IMR-90 (cell line): ENCODE results near the gene STUB1. TPM values are rescaled to one million over a fixed set of nuclear protein-coding genes. Genes with fewer than 3 reads are reported as not detected.

ENCODE experiments used
- ATAC-seq: fragments of 200-7000 bp; cut with Tn5 transposase; 2 replicates; pipeline ENCODE4 v1.9.1; 2020; ENCODE audit warnings: low read depth, mild to moderate bottlenecking, moderate library complexity
- BruUV-seq: library from RNA; stranded (reverse); fragments of 400-500 nt; replicated peaks from 2 replicates; lab custom pipeline; 2021; lab: Mats Ljungman, UMichigan
- CTCF ChIA-PET: fragments of 300-600 bp; formaldehyde crosslinking; extraction: SDS; loops from one replicate; lab custom pipeline; 2021; ENCODE audit warnings: antibody characterized with exemption; lab: Yijun Ruan, JAX
- POLR2A ChIA-PET: fragments of 300-600 bp; sonication (Branson Sonifier 250); formaldehyde crosslinking; loops from one replicate; lab custom pipeline; 2022; ENCODE audit warnings: antibody characterized with exemption; ENCODE audit not compliant: unreplicated experiment; lab: Charles Lee
- DNase-seq: peaks from one replicate; pipeline ENCODE4 v3.0.0; 2013
- H2AFZ ChIP-seq: replicated peaks from 2 replicates; pipeline ENCODE3; 2013; ENCODE audit warnings: low read length, mild to moderate bottlenecking; ENCODE audit not compliant: poor library complexity
- H2AK5ac ChIP-seq: 2 replicates; pipeline ENCODE4 v1.6.1; 2013; ENCODE audit warnings: low read depth, low read length, inconsistent platforms
- H2AK9ac ChIP-seq: replicated peaks from 2 replicates; pipeline ENCODE3; 2013; ENCODE audit warnings: mild to moderate bottlenecking, low read depth, low read length, moderate library complexity; ENCODE audit not compliant: poor library complexity
- H2BK120ac ChIP-seq: 2 replicates; pipeline ENCODE4 v1.6.1; 2013; ENCODE audit warnings: low read depth, low read length, inconsistent platforms
- H2BK15ac ChIP-seq: 3 replicates; pipeline ENCODE4 v1.6.1; 2013; ENCODE audit warnings: low read depth, low read length, inconsistent platforms
- H2BK20ac ChIP-seq: 2 replicates; pipeline ENCODE4 v1.6.1; 2013; ENCODE audit warnings: low read depth, mild to moderate bottlenecking, inconsistent platforms, low read length, moderate library complexity
- H2BK5ac ChIP-seq: 2 replicates; pipeline ENCODE4 v1.6.1; 2013; ENCODE audit warnings: mild to moderate bottlenecking, low read depth, low read length, inconsistent platforms; ENCODE audit not compliant: poor library complexity, severe bottlenecking
- H3K14ac ChIP-seq: replicated peaks from 2 replicates; pipeline ENCODE4 v1.6.1; 2013; ENCODE audit warnings: low read depth, low read length, inconsistent platforms
- H3K18ac ChIP-seq: 2 replicates; pipeline ENCODE4 v1.6.1; 2013; ENCODE audit warnings: low read depth, low read length, control low read depth
- H3K23ac ChIP-seq: 2 replicates; pipeline ENCODE4 v1.6.1; 2013; ENCODE audit warnings: low read depth, low read length, inconsistent platforms
- H3K27ac ChIP-seq: 2 replicates; pipeline ENCODE4 v1.5.1; 2013; ENCODE audit warnings: mild to moderate bottlenecking, control low read depth, low read length; ENCODE audit not compliant: insufficient read depth
- H3K27me3 ChIP-seq: 2 replicates; pipeline ENCODE4 v1.6.1; 2013; ENCODE audit warnings: low read length; ENCODE audit not compliant: control insufficient read depth, insufficient read depth
- H3K36me3 ChIP-seq: 2 replicates; pipeline ENCODE4 v1.6.1; 2013; ENCODE audit warnings: low read length, mixed read lengths; ENCODE audit not compliant: control insufficient read depth, insufficient read depth
- H3K4ac ChIP-seq: 2 replicates; pipeline ENCODE4 v1.6.1; 2013; ENCODE audit warnings: low read depth, low read length, inconsistent platforms
- H3K4me1 ChIP-seq: 2 replicates; pipeline ENCODE4 v1.6.1; 2013; ENCODE audit warnings: low read length, mixed read lengths; ENCODE audit not compliant: control insufficient read depth, insufficient read depth
- H3K4me2 ChIP-seq: 2 replicates; pipeline ENCODE4 v1.6.1; 2013; ENCODE audit warnings: low read depth, mild to moderate bottlenecking, control low read depth, low read length, moderate library complexity
- H3K4me3 ChIP-seq: 2 replicates; pipeline ENCODE4 v1.5.1; 2013; ENCODE audit warnings: low read depth, mild to moderate bottlenecking, control low read depth, low read length, moderate library complexity; ENCODE audit not compliant: insufficient read depth
- H3K56ac ChIP-seq: 2 replicates; pipeline ENCODE4 v1.6.1; 2013; ENCODE audit warnings: low read length, inconsistent platforms; ENCODE audit not compliant: insufficient read depth; ENCODE audit errors: extremely low read depth
- H3K79me1 ChIP-seq, 2 experiments: 2 replicates each; pipeline ENCODE4 v1.6.1; 2013; ENCODE audit warnings: low read length in 2 of 2, inconsistent platforms in 1 of 2, low read depth in 1 of 2
- H3K9ac ChIP-seq: 2 replicates; pipeline ENCODE4 v1.6.1; 2013; ENCODE audit warnings: low read depth, low read length, control low read depth
- H3K9me1 ChIP-seq: 2 replicates; pipeline ENCODE4 v1.6.1; 2013; ENCODE audit warnings: low read length, inconsistent platforms; ENCODE audit not compliant: insufficient read depth
- H3K9me3 ChIP-seq: 2 replicates; pipeline ENCODE4 v1.6.1; 2013; ENCODE audit warnings: low read length; ENCODE audit not compliant: control insufficient read depth, insufficient read depth
- H4K20me1 ChIP-seq: 2 replicates; pipeline ENCODE4 v1.6.1; 2013; ENCODE audit warnings: low read length, inconsistent platforms; ENCODE audit not compliant: insufficient read depth
- H4K5ac ChIP-seq: 2 replicates; pipeline ENCODE4 v1.6.1; 2013; ENCODE audit warnings: mild to moderate bottlenecking, low read depth, low read length, control low read depth
- H4K8ac ChIP-seq, 2 experiments: 2 replicates each; pipeline ENCODE4 v1.6.1; 2013; ENCODE audit warnings: low read depth in 2 of 2, low read length in 2 of 2, control low read depth in 1 of 2, inconsistent platforms in 1 of 2
- H4K91ac ChIP-seq: 2 replicates; pipeline ENCODE4 v1.6.1; 2013; ENCODE audit warnings: low read depth, low read length, inconsistent platforms; ENCODE audit not compliant: insufficient read depth
- BHLHE40 ChIP-seq: fragments of 150-350 bp; IDR thresholded peaks from 2 replicates; pipeline ENCODE4 v1.6.1; 2016; ENCODE audit warnings: mild to moderate bottlenecking, low read depth, low read length
- CEBPB ChIP-seq: IDR thresholded peaks from 2 replicates; pipeline ENCODE4 v1.6.1; 2012; ENCODE audit warnings: low read depth, low read length, improper control_type of control experiment
- ELK1 ChIP-seq: fragments of 150-350 bp; IDR thresholded peaks from 2 replicates; pipeline ENCODE4 v1.6.1; 2016; ENCODE audit warnings: low read depth, mild to moderate bottlenecking, low read length, moderate library complexity, borderline replicate concordance
- MAFK ChIP-seq: IDR thresholded peaks from 2 replicates; pipeline ENCODE4 v1.6.1; 2012; ENCODE audit warnings: low read depth, low read length, improper control_type of control experiment
- MAZ ChIP-seq: IDR thresholded peaks from 2 replicates; pipeline ENCODE4 v1.6.1; 2012; ENCODE audit warnings: low read depth, mild to moderate bottlenecking, low read length, improper control_type of control experiment, moderate library complexity, borderline replicate concordance
- RAD21 ChIP-seq: IDR thresholded peaks from 2 replicates; pipeline ENCODE4 v1.6.1; 2012; ENCODE audit warnings: low read length, improper control_type of control experiment
- RCOR1 ChIP-seq: IDR thresholded peaks from 2 replicates; pipeline ENCODE4 v1.6.1; 2012; ENCODE audit warnings: mild to moderate bottlenecking, low read length, improper control_type of control experiment; ENCODE audit not compliant: insufficient replicate concordance
- RFX5 ChIP-seq: IDR thresholded peaks from 2 replicates; pipeline ENCODE4 v1.8.0; 2012; ENCODE audit warnings: low read depth, mild to moderate bottlenecking, low read length, moderate library complexity
- WGBS, 2 experiments: methylation state at CpG; one replicate each; pipeline versions ENCODE4 v1.1.5 to v1.1.7; 2013; ENCODE audit warnings: missing lambda C conversion rate in 2 of 2; ENCODE audit not compliant: insufficient read length in 1 of 2; ENCODE audit errors: extremely low coverage in 2 of 2; 5-methylcytosine and 5-hydroxymethylcytosine counted together
- dilution Hi-C: fragments of 300-500 bp; cut with HindIII; formaldehyde crosslinking; loops from one replicate; pipeline ENCODE4 v1.14.3; 2018; ENCODE audit warnings: low sequenced_read_pairs; ENCODE audit not compliant: unreplicated experiment
- in situ Hi-C: fragments of 300-500 bp; cut with MboI; formaldehyde crosslinking; loops from 3 replicates; pipeline ENCODE4 v1.14.3; 2019; ENCODE audit warnings: low sequenced_read_pairs, inconsistent platforms, mixed read lengths
- intact Hi-C: fragments of 100-400 bp; cut with micrococcal nuclease; formaldehyde crosslinking; loops from 2 replicates; pipeline ENCODE4 v1.10.0; 2022
- polyA plus RNA-seq, 3 experiments: library from polyadenylated mRNA; depleted of rRNA; stranded (reverse); fragments of >200 nt; gene quantifications; 2 replicates each; pipeline ENCODE4 v1.2.3, GENCODE V29; 2012; ENCODE audit warnings: low replicate concordance in 1 of 3
- total RNA-seq: library from RNA; depleted of rRNA; stranded (reverse); fragments of >200 nt; gene quantifications from 2 replicates; pipeline ENCODE4 v1.2.3, GENCODE V29; 2012

Gene STUB1
- total and polyA plus RNA-seq, 2 of the 4 experiments (the other 2 are of a cell fraction) = 183 to 186 TPM

- H2AK5ac ChIP-seq = no peak overlapping the region
- peak overlapping the region; percentile 53; the same call in 1 of the 2 replicates for H3K23ac ChIP-seq
- H3K36me3 ChIP-seq = peaks cover 27% of the 10 kb centered on the region
- H3K18ac ChIP-seq = no peak overlapping the region
- H4K20me1 ChIP-seq = peaks cover 34% of the 10 kb centered on the region
- TF ChIP-seq RFX5 (no peak), RAD21 (no peak), MAZ (no peak), ELK1 (no peak), RCOR1 (no peak), MAFK (no peak), CEBPB (no peak), BHLHE40 (no peak)
- peak overlapping the region; percentile 80 for H3K9ac ChIP-seq
- DNase-seq (no peak), ATAC-seq (peak; percentile 2)
- in situ Hi-C loops = no loop called here
- H3K4me1 ChIP-seq = peaks cover 22% of the 10 kb centered on the region
- intact Hi-C loops = no loop called here
- no peaks in the 10 kb centered on the region for H3K9me3 ChIP-seq
- BruUV-seq = no TSS peak
- H3K4ac ChIP-seq = peak overlapping the region; percentile 83; the same call in 1 of the 2 replicates
- H2BK5ac ChIP-seq = peak overlapping the region; percentile 74
- peak overlapping the region; percentile 95 for H2AK9ac ChIP-seq
- WGBS, 2 experiments = 1% methylated on average over 24 of the region's 38 CpGs; no CpG with 5 or more reads in 1 of the 2 experiments
- ChIA-PET POLR2A (no interaction called here), CTCF (no interaction called here)
- dilution Hi-C loops = no loop called here
- no peaks in the 10 kb centered on the region for H3K27me3 ChIP-seq
- no peak overlapping the region for H2BK120ac ChIP-seq
- H4K5ac ChIP-seq = peak overlapping the region; percentile 54; the same call in 1 of the 2 replicates
- no peak overlapping the region for H2BK15ac ChIP-seq
- H2AFZ ChIP-seq = peak overlapping the region; percentile 93
- H3K4me2 ChIP-seq = peak overlapping the region; percentile 98
- H2BK20ac ChIP-seq = no peak overlapping the region
- peak overlapping the region; percentile 82 for H3K27ac ChIP-seq
- H3K56ac ChIP-seq = no peak overlapping the region
- H4K91ac ChIP-seq = no peak overlapping the region
- peak overlapping the region; percentile 74 to 86; a peak in 2 of 4 replicates for H4K8ac ChIP-seq
- H3K14ac ChIP-seq = peak overlapping the region; percentile 76
- H3K4me3 ChIP-seq = peak overlapping the region; percentile 96
- H3K79me1 ChIP-seq = peaks cover 9 to 40% of the 10 kb centered on the region in 2 experiments; a peak in 3 of 4 replicates
- H3K9me1 ChIP-seq = peaks cover 15% of the 10 kb centered on the region
Measured at GRCh38 chr16:680625-680945, 375 bp downstream of the STUB1 start.
